ENCODE measurements around the gene DLGAP1. TPM values are rescaled to one million over a fixed set of nuclear protein-coding genes. Genes with fewer than 3 reads are reported as not detected.
A peak's percentile ranks its signal among the peaks of the same experiment; 100 is the strongest.

The DLGAP1 gene
- total and polyA plus RNA-seq, 2 experiments from 2014 or later, result 17.0 to 48.5 TPM

DNA sequence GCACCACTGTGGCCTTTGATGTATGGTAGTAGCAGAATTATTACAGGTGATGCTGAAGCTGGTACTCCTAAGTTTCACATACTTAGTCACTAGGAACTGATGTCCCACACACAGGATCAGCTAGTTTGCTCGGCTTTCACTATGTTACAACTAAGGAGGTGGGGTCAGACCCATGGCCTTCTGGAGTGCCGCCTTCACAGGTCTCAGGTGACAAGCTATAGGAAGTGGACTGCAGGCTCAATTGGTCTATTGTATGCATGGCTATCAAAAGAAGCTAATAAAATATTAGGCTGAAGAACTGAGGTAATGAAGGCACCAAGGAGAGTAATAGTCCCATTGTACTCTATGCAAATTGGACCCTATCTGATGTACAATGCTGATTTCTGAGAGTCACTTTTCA lies 170.6 kb downstream of the DLGAP1 start:
- Mint-ChIP-seq H3K4me1 (peaks cover 21% of the 10 kb centered on the region), H3K36me3 (ENCODE audit: low read depth) (no peaks in the 10 kb centered on the region), H3K4me3 (no peak overlapping the region), H3K9me3 (no peaks in the 10 kb centered on the region), H3K27me3 (ENCODE audit: insufficient read depth, low read depth, poor library complexity) (no peaks in the 10 kb centered on the region), H3K27ac (no peak overlapping the region)
- Histone ChIP-seq H3K4me2 (no peak overlapping the region), H3K4me3 (no peak overlapping the region), H3K79me2 (replicated peaks; ENCODE audit: insufficient read depth) (peaks cover 7% of the 10 kb centered on the region; the same call in 1 of the 2 replicates), H3K27ac (ENCODE audit: low read depth) (no peak overlapping the region), H3K27me3 (ENCODE audit: insufficient read depth) (no peaks in the 10 kb centered on the region), H2AFZ (no peak overlapping the region), H3K9me2 (ENCODE audit: insufficient read depth) (no peaks in the 10 kb centered on the region), H3F3A (replicated peaks; ENCODE audit: low read depth) (no peaks in the 10 kb centered on the region), H3K36me3 (ENCODE audit: insufficient read depth) (no peaks in the 10 kb centered on the region), H4K20me1 (replicated peaks; ENCODE audit: insufficient read depth) (no peaks in the 10 kb centered on the region), H3K4me1 (ENCODE audit: insufficient read depth) (peaks cover 18% of the 10 kb centered on the region; the same call in 1 of the 2 replicates)
- ATAC-seq (peak; percentile 68), DNase-seq (ENCODE audit: low spot score) (no peak)
- TF ChIP-seq REST (IDR thresholded peaks at IDR 0.05; ENCODE audit: unreplicated experiment) (no peak), EZH2phosphoT487 (IDR thresholded peaks at IDR 0.05; ENCODE audit: unreplicated experiment) (no peak), NANOG (IDR thresholded peaks at IDR 0.05; ENCODE audit: borderline replicate concordance) (no peak), JUNB (IDR thresholded peaks at IDR 0.05; ENCODE audit: unreplicated experiment) (no peak), ZNF462 (CRISPR knock-in tag; IDR thresholded peaks at IDR 0.05) (no peak), EZH2 (IDR thresholded peaks at IDR 0.05; ENCODE audit: low read depth, unreplicated experiment) (no peak), CTCF (conservative IDR thresholded peaks at IDR 0.05; ENCODE audit: low read depth in 2 of 2) (no peak), STAT1 (IDR thresholded peaks at IDR 0.05; ENCODE audit: unreplicated experiment) (no peak), ZNF331 (CRISPR knock-in tag; IDR thresholded peaks at IDR 0.05; ENCODE audit: low read depth) (no peak), POLR2AphosphoS5 (IDR thresholded peaks at IDR 0.05; ENCODE audit: low read depth) (no peak), ZNF114 (CRISPR knock-in tag; IDR thresholded peaks at IDR 0.05) (no peak), CREB1 (CRISPR knock-in tag; IDR thresholded peaks at IDR 0.05; ENCODE audit: low read depth) (no peak)
- TF ChIP-seq, protein P1, sequence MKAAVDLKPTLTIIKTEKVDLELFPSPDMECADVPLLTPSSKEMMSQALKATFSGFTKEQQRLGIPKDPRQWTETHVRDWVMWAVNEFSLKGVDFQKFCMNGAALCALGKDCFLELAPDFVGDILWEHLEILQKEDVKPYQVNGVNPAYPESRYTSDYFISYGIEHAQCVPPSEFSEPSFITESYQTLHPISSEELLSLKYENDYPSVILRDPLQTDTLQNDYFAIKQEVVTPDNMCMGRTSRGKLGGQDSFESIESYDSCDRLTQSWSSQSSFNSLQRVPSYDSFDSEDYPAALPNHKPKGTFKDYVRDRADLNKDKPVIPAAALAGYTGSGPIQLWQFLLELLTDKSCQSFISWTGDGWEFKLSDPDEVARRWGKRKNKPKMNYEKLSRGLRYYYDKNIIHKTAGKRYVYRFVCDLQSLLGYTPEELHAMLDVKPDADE (IDR thresholded peaks at IDR 0.05), result no peak

Measured in GM23338 (cell line).